Measurements from ENCODE around the gene PDSS2. TPM values are rescaled to one million over a fixed set of nuclear protein-coding genes. Genes with fewer than 3 reads are reported as not detected.

Gene PDSS2
- total RNA-seq, 1 donor from 2014 or later: 6.5 TPM

GRCh38 chr6:107470364-107470763 lies 11.0 kb upstream of the PDSS2 start:
- no peak overlapping the region for H3K4me3 Mint-ChIP-seq (ENCODE audit: unreplicated experiment)
- H3K4me1 Mint-ChIP-seq (ENCODE audit: low read depth, unreplicated experiment): no peaks in the 10 kb centered on the region
- TF ChIP-seq CTCF (IDR thresholded peaks at IDR 0.05; ENCODE audit: partially characterized antibody, unreplicated experiment): no peak
- H3K9me3 Mint-ChIP-seq (ENCODE audit: unreplicated experiment): no peaks in the 10 kb centered on the region
- DNase-seq: no peak
- no peak overlapping the region for H3K27ac Mint-ChIP-seq (ENCODE audit: unreplicated experiment)
- H3K36me3 Mint-ChIP-seq (ENCODE audit: unreplicated experiment): no peaks in the 10 kb centered on the region
- no peaks in the 10 kb centered on the region for H3K27me3 Mint-ChIP-seq (ENCODE audit: unreplicated experiment)

- no peak for TF ChIP-seq CTCF (IDR thresholded peaks at IDR 0.05; ENCODE audit: partially characterized antibody, unreplicated experiment)
- Mint-ChIP-seq H3K9me3 (ENCODE audit: unreplicated experiment) (no peaks in the 10 kb centered on the region), H3K27ac (ENCODE audit: unreplicated experiment) (no peak overlapping the region)
Measured at GRCh38 chr6:107466062-107466461, 6.7 kb upstream of the PDSS2 start.

GRCh38 chr6:107460083-107460631 lies 793 bp upstream of the PDSS2 start:
- Mint-ChIP-seq H3K4me1 (ENCODE audit: low read depth, unreplicated experiment) (peaks cover 3% of the 10 kb centered on the region), H3K4me3 (ENCODE audit: unreplicated experiment) (peak overlapping the region; percentile 95), H3K9me3 (ENCODE audit: unreplicated experiment) (peaks cover 8% of the 10 kb centered on the region), H3K36me3 (ENCODE audit: unreplicated experiment) (no peaks in the 10 kb centered on the region), H3K27ac (ENCODE audit: unreplicated experiment) (peak overlapping the region; percentile 75), H3K27me3 (ENCODE audit: unreplicated experiment) (peaks cover 2% of the 10 kb centered on the region)
- DNase-seq: no peak
- no peak for TF ChIP-seq CTCF (IDR thresholded peaks at IDR 0.05; ENCODE audit: partially characterized antibody, unreplicated experiment)

More at GRCh38 chr6:107466062-107466461, 6.7 kb upstream of the PDSS2 start:
- Mint-ChIP-seq H3K36me3 (ENCODE audit: unreplicated experiment) (no peaks in the 10 kb centered on the region), H3K4me1 (ENCODE audit: low read depth, unreplicated experiment) (no peaks in the 10 kb centered on the region), H3K4me3 (ENCODE audit: unreplicated experiment) (no peak overlapping the region), H3K27me3 (ENCODE audit: unreplicated experiment) (no peaks in the 10 kb centered on the region)
- no peak for DNase-seq

- peaks cover 8% of the 10 kb centered on the region for H3K9me3 Mint-ChIP-seq (ENCODE audit: unreplicated experiment)
- H3K36me3 Mint-ChIP-seq (ENCODE audit: unreplicated experiment): no peaks in the 10 kb centered on the region
- TF ChIP-seq CTCF (IDR thresholded peaks at IDR 0.05; ENCODE audit: partially characterized antibody, unreplicated experiment): no peak
- H3K27ac Mint-ChIP-seq (ENCODE audit: unreplicated experiment): peak overlapping the region; percentile 75
- H3K4me3 Mint-ChIP-seq (ENCODE audit: unreplicated experiment): peak overlapping the region; percentile 95
- peaks cover 2% of the 10 kb centered on the region for H3K27me3 Mint-ChIP-seq (ENCODE audit: unreplicated experiment)
- DNase-seq: peak; percentile 16
- peaks cover 3% of the 10 kb centered on the region for H3K4me1 Mint-ChIP-seq (ENCODE audit: low read depth, unreplicated experiment)
Measured at GRCh38 chr6:107458672-107459282, 587 bp downstream of the PDSS2 start.

- no peak for TF ChIP-seq CTCF (IDR thresholded peaks at IDR 0.05; ENCODE audit: partially characterized antibody, unreplicated experiment)
- H3K9me3 Mint-ChIP-seq (ENCODE audit: unreplicated experiment): peaks cover 13% of the 10 kb centered on the region
- H3K4me1 Mint-ChIP-seq (ENCODE audit: low read depth, unreplicated experiment): no peaks in the 10 kb centered on the region
- peaks cover 31% of the 10 kb centered on the region for H3K36me3 Mint-ChIP-seq (ENCODE audit: unreplicated experiment)
- no peaks in the 10 kb centered on the region for H3K27me3 Mint-ChIP-seq (ENCODE audit: unreplicated experiment)
- H3K4me3 Mint-ChIP-seq (ENCODE audit: unreplicated experiment): no peak overlapping the region
- H3K27ac Mint-ChIP-seq (ENCODE audit: unreplicated experiment): no peak overlapping the region
- DNase-seq: no peak
Measured at GRCh38 chr6:107448776-107449175, 10.6 kb downstream of the PDSS2 start.

Data from glutamatergic neuron (in vitro differentiated cells).